GM21576 (cell line): ENCODE data around the gene ATG5.

Experiments used
- ATAC-seq: cut with Tn5 transposase; IDR thresholded peaks from one replicate; pipeline ENCODE4 v1.9.1; 2021; ENCODE audit warnings: mild to moderate bottlenecking, moderate library complexity; ENCODE audit not compliant: unreplicated experiment

ATG5 gene

DNA sequence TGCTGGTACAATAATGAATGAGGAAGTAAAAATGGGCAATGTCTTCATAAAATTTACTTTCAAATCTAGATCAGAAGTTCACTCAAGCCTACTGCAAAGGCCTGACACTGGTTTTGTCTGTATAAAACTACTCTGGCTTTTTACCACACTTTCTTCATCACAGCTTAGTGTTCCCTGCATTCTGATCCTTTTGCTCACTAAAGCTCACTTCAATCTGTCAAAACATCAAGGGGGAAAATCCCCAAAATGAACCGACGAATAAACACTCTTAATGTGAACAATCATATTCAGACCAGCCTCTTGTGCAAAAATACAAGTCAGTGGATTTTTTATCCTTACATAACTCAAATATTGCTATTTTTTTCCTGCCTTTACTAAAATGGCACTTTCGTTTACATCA, 140.9 kb downstream of the ATG5 start:
- no peak for ATAC-seq

DNA sequence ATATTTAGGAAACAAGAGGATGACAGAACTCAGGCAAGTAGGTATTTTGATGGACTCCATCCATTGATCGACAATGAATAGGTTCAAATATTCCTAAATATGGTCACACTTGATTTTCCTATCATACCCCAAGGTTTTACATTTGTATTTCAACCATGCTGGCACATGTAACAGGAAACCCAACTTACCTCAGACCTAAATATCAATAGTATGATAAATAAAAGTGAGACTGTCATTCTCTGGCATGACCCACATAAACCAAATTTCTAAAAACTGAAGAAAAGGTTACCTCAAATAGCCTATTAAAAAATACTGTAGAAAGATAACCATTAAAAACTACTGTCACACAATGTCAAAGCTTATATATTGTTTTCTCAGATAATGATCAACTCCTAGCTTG, 142.1 kb downstream of the ATG5 start:
- ATAC-seq = no peak

DNA sequence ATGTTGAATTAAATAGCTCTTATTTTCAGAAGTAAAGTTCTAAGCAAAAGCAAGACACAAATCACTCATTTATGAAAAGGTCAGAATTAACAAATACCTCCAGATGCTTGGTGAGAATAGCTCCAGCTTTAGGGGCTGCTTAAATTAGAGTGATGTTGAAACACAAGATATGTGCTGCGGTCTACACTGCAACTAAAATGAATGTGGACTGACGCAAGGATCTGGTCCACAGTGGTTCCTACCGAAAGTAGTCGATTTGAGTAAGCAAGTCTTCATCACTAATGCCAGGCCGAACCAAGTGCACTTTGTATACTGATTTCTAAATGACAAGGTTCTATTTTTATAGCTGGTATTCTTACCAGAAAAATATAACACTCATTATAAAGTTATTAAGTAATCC, 143.1 kb downstream of the ATG5 start:
- ATAC-seq = peak; percentile 78

DNA sequence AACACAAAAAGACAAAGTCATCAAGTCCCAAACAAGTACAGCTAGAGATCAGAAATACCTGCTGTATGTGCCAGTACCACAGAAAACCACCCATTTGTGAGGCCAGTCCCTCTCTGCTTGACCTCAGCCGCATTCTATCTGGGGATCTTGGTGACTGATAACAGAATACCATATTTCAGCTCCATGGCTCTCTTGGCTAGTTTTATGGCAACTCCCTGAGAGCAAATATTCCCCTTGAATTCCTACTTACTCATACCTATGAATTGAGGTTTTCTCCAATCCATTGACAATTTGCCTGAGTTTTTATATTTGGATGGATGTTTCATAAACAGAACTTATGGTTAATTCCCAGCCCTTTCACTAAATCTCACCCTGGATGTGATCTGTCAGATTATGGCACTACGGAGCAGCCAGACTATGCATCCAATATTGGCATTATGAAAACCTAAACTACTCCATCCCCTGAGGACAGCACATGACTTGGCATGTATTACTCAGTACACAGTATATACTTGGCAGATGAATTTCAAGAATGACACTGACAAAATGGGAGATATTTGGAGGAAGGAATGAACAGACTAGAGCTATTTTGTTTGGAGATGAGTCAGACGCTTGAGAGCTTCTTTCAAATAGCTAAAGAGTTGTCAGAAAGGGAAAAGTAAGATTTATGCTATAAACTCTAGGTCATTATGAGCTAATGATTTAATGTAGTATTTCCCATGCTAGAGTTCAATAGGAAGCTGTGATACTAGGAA, 143.7 kb downstream of the ATG5 start:
- no peak for ATAC-seq

DNA sequence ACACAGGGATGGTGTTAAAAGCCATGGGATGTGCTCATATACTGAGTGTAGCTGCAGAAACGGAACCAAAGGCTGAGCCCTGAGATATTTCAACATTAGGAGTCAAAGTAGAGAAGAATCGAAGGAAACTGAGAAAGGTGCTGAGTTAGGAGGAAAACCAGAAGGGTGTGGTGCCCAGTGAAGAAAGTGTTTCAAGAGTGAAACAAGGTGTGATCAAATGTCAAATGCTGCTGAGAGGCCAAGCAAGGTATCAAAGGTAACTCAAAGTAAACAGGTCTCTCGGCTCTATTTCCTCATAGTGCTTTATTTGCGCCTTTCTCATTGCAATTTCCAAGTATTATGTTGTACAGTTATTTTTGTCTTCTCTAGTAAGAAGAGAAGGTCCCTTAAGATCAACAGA, 145.4 kb downstream of the ATG5 start:
- ATAC-seq = no peak

DNA sequence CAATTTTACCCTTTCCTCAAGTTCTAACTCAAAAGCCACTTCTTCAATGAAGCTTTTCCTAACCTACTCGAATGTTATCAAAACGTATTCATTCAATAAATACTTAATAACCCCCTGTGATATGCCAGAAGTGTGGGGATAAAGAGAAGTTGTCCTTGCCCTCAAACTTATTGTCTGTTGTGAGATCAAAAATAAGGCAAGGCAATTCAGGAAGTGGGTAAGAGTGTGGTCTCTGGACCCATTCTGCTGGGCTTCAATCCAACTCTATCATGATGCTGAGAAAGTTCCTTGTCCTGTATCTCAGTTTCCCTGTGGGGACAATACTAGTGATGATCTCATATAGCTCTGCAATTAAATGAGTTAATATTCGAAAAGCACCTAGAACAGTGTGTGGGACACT, 146.7 kb downstream of the ATG5 start:
- no peak for ATAC-seq

DNA sequence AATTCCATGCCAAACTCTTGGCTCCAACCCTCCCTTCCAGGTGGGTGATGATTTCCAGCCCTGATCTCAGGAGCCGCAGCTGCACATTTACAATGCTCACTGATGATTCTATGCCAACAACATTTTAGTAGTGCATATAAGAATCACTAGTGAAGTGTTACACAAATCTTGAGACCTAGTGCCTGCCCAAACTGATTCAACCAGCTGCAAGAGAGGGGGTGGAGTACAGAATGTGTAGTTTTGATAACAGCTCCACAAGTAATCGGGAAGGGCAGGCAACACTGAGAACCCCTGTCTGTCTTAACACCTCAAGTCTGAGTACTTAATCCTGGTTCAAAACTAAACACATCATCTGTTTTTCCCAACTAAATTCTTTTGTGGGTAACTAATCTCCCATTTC, 147.8 kb downstream of the ATG5 start:
- ATAC-seq = no peak

DNA sequence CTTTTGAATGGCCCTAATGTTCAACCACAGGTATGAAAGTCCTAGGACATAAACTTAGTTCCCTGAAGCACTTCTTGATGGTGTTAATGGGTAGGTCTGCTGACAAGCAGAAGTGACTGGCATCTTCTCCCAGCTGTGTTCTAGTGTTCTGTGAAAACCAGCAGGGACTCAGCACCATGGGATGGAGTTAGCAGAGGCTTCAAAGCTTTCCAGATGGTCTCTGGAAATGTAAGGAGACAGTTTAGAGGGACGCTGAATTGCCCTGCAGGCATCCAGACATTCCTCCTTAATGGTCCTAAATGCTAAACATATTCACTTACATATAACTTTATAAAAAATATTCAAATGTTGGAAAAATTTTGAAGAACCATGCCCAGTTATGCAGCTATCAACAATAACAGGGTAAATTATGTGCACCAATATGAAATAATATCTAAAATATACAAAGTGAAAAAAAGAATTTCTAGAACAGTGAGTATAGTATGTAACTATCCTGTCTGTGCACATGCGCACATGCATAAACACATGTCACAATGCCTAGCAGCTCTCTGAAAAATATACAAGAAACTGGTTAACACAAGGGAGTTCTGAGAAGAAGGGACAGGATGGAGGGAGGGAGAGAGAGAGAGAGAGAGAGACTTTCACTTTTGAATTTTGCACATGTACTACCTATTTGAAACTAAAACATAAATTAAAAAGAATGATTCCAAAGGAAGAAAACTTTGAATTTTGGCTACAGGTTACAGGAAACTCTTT, 152.3 kb downstream of the ATG5 start:
- no peak for ATAC-seq

DNA sequence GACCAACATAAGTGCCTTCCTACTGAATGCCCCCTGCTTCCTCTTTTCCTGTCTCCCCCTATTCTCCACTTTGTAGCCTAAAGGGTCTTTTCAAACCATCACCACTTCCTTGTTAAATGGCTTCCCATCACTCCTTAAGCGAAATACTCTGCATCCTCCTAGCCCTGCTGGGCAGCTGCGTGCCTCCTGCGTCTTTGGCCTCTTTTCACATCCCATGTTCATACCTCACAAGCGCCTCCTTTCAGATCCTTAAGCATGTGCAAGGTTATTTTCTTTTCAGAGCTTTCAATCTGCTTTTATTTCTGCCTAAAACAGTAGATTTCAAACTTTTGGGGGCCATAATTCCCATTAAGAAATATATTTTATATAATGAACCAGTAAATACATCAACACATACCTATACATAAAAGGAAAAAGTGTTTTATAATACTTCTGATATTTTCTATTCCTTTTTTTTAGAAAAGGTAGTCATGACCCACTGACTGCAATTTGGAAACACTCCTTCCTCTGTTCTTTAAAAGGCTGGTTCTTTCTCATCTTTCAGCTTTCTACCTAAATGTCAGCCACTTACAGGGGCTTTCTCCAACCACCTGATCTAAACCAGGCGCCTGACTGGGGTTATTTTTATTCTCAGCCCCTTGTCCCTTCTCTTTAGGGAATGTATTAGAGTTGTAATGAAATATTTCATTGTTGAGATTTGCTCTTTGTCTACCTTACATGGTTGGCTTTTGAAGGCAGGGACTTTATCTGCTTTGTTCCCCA, 155.3 kb downstream of the ATG5 start:
- no peak for ATAC-seq

DNA sequence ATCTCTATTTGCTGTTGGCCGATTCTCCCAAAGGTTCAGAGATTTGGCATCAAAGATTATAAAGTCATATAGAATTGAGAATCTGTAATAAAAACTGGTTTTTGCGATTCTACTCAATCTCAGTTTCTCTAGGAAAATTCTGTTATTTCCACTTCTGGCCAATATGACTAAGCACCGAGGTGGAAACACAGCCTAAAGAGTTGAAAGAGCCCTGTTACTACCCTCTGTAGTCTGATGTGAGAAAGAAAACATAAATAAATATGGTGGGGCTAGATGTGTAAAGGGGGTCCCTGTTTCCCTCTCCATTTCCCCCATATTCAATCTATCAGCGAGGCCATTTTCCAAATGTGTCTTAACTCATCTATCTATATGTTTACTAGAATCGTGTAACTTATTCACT, 156.0 kb downstream of the ATG5 start:
- no peak for ATAC-seq

DNA sequence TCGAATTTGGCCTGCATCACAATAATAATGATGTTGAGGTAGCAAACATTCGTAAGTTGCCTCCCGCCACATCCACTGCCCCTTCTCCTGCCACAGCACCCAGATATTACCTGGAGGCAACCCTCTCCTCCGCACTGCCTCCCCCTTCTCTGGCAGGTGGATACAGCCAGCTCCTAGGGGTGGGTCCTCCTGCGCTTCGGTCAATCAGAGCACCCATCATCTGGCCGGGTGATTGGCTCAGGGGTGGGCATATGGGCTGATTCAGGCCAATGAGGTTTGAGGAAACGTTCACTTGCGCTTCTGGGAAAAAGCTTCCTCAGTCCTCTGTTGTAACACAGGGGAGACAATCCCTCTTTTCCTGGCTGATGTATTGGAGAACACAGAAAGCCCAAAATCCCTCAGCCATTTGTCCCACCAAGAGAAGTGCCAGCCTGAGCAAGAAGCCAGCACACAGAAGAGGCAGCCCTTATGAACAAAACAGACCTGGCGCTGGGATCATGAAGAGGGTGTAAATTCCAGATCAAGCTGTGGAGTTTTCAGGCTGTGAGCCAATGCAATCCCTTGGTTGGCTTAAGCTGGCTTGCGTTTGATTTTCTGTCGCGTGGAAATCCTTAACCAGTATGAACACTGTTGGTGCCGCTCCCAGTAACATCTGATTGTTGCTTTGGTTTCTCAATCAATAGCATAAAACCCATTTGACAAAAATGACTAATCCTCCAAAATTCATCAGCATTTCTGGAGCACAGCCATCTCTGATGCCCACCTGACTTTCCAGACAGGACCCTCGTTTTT, 157.3 kb downstream of the ATG5 start:
- no peak for ATAC-seq

DNA sequence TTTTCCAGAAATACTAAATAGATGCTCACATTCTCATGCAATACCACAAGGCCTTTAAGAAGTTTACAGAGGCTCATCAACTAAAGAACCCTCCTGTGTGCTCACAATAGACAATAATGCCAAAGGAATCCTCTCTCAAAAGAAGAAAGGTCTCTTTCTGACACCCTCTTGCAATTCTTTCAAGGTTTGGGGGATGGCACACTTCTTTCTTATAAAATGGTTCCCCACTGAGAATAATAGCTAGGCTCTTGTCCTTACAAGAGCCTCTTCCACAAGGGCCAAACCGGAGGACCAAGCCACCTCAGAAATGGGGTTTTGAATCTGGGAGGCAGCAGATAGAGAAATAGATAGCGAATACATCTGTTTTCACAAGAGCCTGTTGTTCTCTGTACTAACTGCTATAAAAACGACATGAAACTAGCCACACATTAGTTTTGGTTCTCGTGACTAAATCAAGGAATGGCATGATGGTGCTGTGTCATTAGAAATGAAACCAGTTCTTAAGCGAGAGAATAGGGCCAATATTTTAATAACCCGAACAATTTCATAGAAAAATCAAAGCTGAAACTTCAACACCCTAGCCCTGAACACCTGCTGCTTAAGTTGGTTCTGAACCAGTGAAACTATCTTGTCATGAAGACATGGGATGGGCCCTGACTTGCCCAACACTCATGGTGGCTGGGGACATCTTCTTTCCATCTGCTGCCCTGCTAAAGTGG, 158.3 kb downstream of the ATG5 start:
- peak; percentile 48 for ATAC-seq

DNA sequence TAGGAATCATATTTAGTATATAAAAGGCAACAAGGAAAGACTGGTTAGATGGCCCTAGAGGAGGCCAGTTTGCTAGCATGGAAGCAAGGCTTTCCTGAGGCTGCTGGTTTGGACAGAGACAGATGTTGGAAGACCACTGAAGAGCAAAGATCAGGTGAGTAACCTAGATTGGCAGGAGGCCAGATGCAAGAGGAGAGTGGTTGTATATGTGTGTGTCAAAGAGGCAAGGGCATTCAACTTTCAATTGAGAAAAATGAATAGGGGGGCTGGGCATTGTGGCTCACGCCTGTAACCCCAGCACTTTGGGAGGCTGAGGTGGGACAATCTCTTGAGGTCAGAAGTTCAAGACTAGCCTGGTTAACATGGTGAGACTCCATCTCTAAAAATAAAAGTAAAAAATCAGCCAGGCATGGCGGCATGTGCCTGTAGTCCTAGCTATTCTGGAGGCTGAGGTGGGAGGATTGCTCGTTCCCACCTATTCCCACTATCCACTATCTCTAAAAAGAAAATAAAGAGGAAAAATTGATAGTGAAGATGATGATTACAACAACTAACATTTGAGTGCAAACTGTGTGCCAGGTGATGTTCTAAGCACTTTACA, 159.6 kb downstream of the ATG5 start:
- ATAC-seq = no peak

DNA sequence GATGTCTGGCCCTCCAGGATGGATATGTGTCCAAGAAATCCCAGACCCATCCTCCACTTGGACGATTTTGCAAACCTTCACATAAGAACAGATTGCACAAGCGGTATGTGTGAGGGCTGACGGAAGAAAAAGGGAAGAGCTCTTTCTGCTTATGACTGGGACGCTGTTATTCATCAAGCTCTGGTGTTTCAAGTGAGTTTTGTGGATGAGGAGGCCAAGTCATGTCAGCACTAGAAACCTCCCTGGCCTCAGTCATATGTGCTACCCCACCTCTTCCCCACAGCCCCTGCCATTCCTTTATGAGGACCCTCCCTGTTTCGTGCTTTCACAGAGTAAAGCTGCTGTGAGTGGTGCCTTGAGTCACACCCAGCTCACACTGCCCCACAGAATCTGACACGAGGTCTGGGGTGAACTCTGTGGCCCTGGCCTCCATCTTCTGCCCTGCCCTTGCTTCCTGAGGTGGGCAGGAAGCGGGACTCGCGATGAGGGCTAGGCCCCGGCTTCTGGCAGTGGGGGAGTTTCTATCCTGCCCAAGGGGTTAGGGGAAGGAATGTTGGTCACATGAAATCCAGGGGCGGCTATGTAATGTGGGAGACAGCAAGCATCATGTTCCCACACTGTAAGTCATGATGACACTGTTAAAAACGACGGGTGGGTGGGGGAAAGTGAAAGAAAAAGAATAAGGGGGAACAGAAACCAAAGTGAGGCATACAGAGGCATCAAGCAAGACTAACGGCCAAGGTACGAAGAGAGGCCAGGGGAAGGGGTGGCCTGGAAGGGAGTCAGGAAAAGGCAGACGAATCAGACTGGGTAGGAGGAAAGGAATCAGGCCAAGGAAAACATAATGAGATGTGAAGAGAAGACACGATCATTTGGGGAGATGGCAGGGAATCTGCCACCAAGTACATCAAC, 161.3 kb downstream of the ATG5 start:
- ATAC-seq = peak; percentile 39

DNA sequence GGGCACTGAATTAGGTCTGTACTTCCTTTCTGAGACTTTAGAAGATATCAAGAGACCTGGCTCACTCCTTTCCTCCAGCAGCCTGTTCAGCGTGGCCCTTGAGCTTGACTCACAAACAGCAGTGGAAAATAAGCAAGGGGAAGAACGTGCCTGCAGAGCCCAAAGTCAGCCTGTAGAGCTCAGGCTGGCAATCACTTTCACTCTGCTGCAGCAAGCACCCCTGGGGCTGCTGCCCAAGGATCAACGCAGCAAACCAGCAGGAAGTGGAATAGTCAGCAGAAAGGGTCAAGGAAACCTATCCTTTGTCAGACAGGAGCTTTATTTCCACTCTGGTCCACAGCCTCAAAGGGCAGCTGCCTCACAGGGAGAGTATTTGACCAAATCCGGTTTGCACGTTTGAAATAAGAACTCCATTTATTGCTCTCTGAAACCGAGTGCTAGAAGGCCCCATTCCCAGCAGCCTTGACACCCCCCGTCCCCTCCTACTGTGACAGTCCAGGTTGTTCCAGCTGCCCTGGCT, 162.1 kb downstream of the ATG5 start:
- peak; percentile 24 for ATAC-seq

DNA sequence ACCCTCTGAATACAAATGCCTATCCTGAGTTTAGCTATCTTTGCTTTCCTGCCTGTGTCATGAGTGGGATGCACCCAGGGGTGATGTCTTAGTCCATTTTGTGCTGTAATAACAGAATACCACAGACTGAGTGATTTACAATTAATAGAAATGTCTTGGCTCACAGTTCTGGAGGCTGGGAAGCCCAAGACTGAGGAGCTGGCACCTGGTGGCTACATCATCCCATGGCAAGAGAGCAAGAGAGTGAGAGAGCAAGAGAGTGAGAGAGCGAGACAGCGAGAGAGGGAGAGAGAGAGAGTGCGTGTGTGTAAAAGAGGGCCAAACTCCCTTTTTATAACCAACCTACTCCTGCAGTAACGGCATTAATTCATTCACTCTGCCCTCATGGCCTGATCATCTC, 162.6 kb downstream of the ATG5 start:
- ATAC-seq = no peak

DNA sequence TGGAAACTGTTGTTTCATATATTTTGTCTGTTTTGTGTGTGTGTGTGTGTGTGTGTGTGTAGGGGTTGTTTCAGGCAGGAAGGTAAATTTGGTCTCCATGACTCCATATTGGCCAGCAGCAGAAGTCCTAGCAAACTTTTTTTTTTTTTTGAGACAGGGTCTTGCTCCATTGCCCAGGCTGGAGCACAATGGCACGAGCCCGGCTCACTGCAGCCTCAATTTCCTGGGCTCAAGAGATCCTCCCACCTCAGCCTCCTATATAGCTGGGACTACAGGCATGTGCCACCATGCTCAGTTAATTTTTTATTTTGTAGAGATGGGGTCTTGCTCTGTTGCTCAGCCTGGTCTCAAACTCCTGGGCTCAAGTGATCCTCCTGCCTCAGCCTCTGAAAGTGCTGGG, 163.7 kb downstream of the ATG5 start:
- ATAC-seq = no peak

DNA sequence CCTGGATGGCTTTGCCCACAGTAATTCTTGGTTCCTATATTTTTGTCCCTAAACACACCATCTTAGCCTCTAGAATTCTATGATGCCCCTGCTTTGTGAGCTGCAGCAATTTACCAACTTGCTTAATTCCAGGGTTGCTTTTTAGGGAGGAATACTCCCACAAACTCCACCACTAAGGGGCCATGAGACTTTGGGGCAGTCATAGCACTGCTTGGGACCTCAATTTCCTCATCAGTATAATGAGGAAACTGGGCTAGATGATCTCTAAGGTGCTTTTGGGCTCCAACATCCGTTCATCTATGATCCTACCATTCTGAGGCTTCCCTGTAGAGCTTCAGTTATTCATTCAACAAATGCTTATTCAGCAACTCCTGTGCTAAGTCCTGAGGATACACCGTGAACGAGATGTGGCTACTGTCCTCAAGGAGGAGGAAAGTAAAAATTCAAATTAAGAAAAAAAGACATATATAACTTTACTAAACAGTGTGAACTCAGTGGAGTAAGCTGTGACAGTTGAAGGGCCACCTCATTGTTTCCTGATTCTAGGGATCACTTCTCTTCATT, 164.2 kb downstream of the ATG5 start:
- ATAC-seq = no peak
